Gastroesophageal sphincter (tissue), 4 donors: ENCODE data around the gene SORBS1. TPM values are rescaled to one million over a fixed set of nuclear protein-coding genes. Genes with fewer than 3 reads are reported as not detected.

Source experiments
- ATAC-seq: fragments of 150-250 bp; one replicate; pipeline ENCODE4 v1.9.1; 2016; ENCODE audit warnings: mild to moderate bottlenecking, moderate library complexity
- H3K27ac ChIP-seq, 4 donors: fragments of 200-600 bp; sonication (generic) in 3 of 4; 1 replicate in 3 of 4; 2 replicates in 1 of 4; pipeline ENCODE4 v1.5.1; 2016 to 2019
- H3K27me3 ChIP-seq: fragments of 200-600 bp; sonication (generic); one replicate; pipeline ENCODE4 v1.5.1; 2019
- H3K36me3 ChIP-seq, 2 donors: fragments of 200-600 bp; sonication (generic); one replicate each; pipeline ENCODE4 v1.5.1; 2019; ENCODE audit warnings: control low read depth in 1 of 2
- H3K4me1 ChIP-seq, 3 donors: fragments of 200-600 bp; sonication (generic); 1 replicate in 2 of 3; 2 replicates in 1 of 3; pipeline ENCODE4 v1.5.1; 2016 to 2019; ENCODE audit warnings: control low read depth in 2 of 3
- H3K4me3 ChIP-seq, 2 donors: fragments of 200-600 bp; sonication (generic); one replicate each; pipeline ENCODE4 v1.5.1; 2019; ENCODE audit warnings: mild to moderate bottlenecking in 1 of 2, moderate library complexity in 1 of 2
- H3K9me3 ChIP-seq, 3 donors: fragments of 200-600 bp; sonication (generic); one replicate each; pipeline ENCODE4 v1.5.1; 2017 to 2019; ENCODE audit warnings: control low read depth in 2 of 3
- CTCF ChIP-seq, 4 experiments: fragments of 200-600 bp in 2 of 4; fragments of 450-650 bp in 2 of 4; sonication (generic) in 1 of 4; IDR thresholded peaks; one replicate each; pipeline ENCODE4 v1.5.1; 2017 to 2019; ENCODE audit warnings: antibody characterized with exemption in 4 of 4, mild to moderate bottlenecking in 2 of 4, moderate library complexity in 2 of 4
- EP300 ChIP-seq: sonication (generic); formaldehyde crosslinking; IDR thresholded peaks from one replicate; pipeline ENCODE4 v1.6.1; 2017; ENCODE audit warnings: antibody characterized with exemption, mild to moderate bottlenecking
- POLR2A ChIP-seq, 2 donors: fragments of 450-650 bp; IDR thresholded peaks; one replicate each; pipeline ENCODE4 v1.6.1; 2017; ENCODE audit warnings: antibody characterized with exemption in 2 of 2, mild to moderate bottlenecking in 2 of 2, moderate library complexity in 1 of 2
- POLR2AphosphoS5 ChIP-seq: sonication (generic); formaldehyde crosslinking; IDR thresholded peaks from one replicate; pipeline ENCODE4 v1.6.1; 2017; ENCODE audit warnings: antibody characterized with exemption
- WGBS, 2 donors: methylation state at CpG; one replicate each; pipeline ENCODE4 v1.1.5; 2018; ENCODE audit warnings: low coverage in 1 of 2; 5-methylcytosine and 5-hydroxymethylcytosine counted together
- total RNA-seq, 4 donors: library from RNA; depleted of rRNA; stranded (reverse); fragments of >200 nt; gene quantifications; one replicate each; pipeline ENCODE4 v1.1.0, GENCODE V29; 2016

SORBS1 gene
- total RNA-seq, 4 donors from 2014 or later = 1,866 to 2,220 (median 1,948) TPM

- H3K27ac ChIP-seq = peak overlapping the region in 3 of 4 donors; percentile 83 to 92 (median 90)
- peaks cover 3 to 92% of the 10 kb centered on the region in 2 donors for H3K36me3 ChIP-seq
- ATAC-seq = no peak
- peaks cover 10 to 94% (median 29%) of the 10 kb centered on the region in 3 donors for H3K4me1 ChIP-seq
- no peak for TF ChIP-seq EP300
- TF ChIP-seq CTCF (IDR thresholded peaks at IDR 0.05) = no peak
- TF ChIP-seq POLR2AphosphoS5 = no peak
- TF ChIP-seq POLR2A (IDR thresholded peaks at IDR 0.05) = no peak
- 80% methylated on average over 3 of the region's 9 CpGs; no CpG with 5 or more reads in 1 of the 2 donors for whole genome bisulfite sequencing, 2 donors
- H3K4me3 ChIP-seq = no peak overlapping the region
- H3K27me3 ChIP-seq = no peaks in the 10 kb centered on the region
- H3K9me3 ChIP-seq = no peaks in the 10 kb centered on the region
Measured at GRCh38 chr10:95336702-95337101, 224.5 kb downstream of the SORBS1 start.

- ATAC-seq = no peak
- 82 to 84% methylated on average over 5 to 9 of the region's 19 CpGs for WGBS, 2 donors
- peaks cover 3 to 92% of the 10 kb centered on the region in 2 donors for H3K36me3 ChIP-seq
Measured at GRCh38 chr10:95335933-95336699, 225.1 kb downstream of the SORBS1 start.

GRCh38 chr10:95334805-95335144 lies 226.4 kb downstream of the SORBS1 start:
- H3K27me3 ChIP-seq = no peaks in the 10 kb centered on the region
- peaks cover 3 to 90% of the 10 kb centered on the region in 2 donors for H3K36me3 ChIP-seq
- no peak for ATAC-seq
- H3K27ac ChIP-seq = peak overlapping the region; percentile 71 to 92 (median 86)
- no peak overlapping the region for H3K4me3 ChIP-seq
- peaks cover 10 to 99% (median 29%) of the 10 kb centered on the region in 3 donors for H3K4me1 ChIP-seq
- no peaks in the 10 kb centered on the region for H3K9me3 ChIP-seq
- 7 to 29% methylated on average over 1 to 2 of the region's 3 CpGs for WGBS, 2 donors
- TF ChIP-seq EP300 = no peak
- no peak for TF ChIP-seq POLR2A (IDR thresholded peaks at IDR 0.05)
- no peak for TF ChIP-seq CTCF (IDR thresholded peaks at IDR 0.05)
- TF ChIP-seq POLR2AphosphoS5 = no peak

More at GRCh38 chr10:95335933-95336699, 225.1 kb downstream of the SORBS1 start:
- H3K4me1 ChIP-seq = peaks cover 10 to 95% (median 29%) of the 10 kb centered on the region in 3 donors
- H3K27ac ChIP-seq = peak overlapping the region; percentile 27 to 92 (median 86)
- no peak for TF ChIP-seq CTCF (IDR thresholded peaks at IDR 0.05)
- no peak for TF ChIP-seq EP300
- TF ChIP-seq POLR2A (IDR thresholded peaks at IDR 0.05) = no peak
- TF ChIP-seq POLR2AphosphoS5 = peak; percentile 17
- no peaks in the 10 kb centered on the region for H3K27me3 ChIP-seq
- H3K4me3 ChIP-seq = no peak overlapping the region
- no peaks in the 10 kb centered on the region for H3K9me3 ChIP-seq

GRCh38 chr10:95333997-95334804 lies 227.0 kb downstream of the SORBS1 start:
- H3K27me3 ChIP-seq = no peaks in the 10 kb centered on the region
- no peak overlapping the region for H3K4me3 ChIP-seq
- no peaks in the 10 kb centered on the region for H3K9me3 ChIP-seq
- peaks cover 10 to 99% (median 29%) of the 10 kb centered on the region in 3 donors for H3K4me1 ChIP-seq
- peaks cover 3 to 90% of the 10 kb centered on the region in 2 donors for H3K36me3 ChIP-seq
- peak; percentile 91 for TF ChIP-seq POLR2AphosphoS5
- no peak for TF ChIP-seq CTCF (IDR thresholded peaks at IDR 0.05)
- 0 to 30% methylated on average over 2 to 11 of the region's 12 CpGs for WGBS, 2 donors
- peak overlapping the region; percentile 71 to 92 (median 86) for H3K27ac ChIP-seq
- peak; percentile 83 for ATAC-seq
